ENCODE measurements around the gene TCF12. TPM values are rescaled to one million over a fixed set of nuclear protein-coding genes. Genes with fewer than 3 reads are reported as not detected.

Gene TCF12
- total RNA-seq, 1 experiment from 2014 or later: 200 TPM

DNA sequence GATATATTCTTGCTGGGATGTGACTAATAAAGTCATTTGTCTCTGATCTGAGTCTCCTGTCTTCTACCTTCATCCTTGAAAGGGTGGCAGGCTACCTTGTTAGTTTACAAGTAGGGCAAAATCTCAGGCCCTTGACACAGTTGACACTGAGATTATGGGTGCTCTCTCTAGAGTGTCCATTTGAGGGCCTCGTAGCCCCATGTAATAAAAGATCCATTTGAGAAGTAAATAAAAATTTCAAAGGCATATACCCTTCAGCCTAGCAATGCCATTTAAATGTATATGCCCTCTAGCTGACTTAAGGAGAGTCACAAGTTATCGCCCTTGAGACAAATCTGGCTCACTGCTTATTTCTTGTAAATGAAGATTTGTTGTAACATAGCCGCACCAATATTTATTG lies 98.6 kb downstream of the TCF12 start:
- DNase-seq (ENCODE audit: low read depth): no peak

DNA sequence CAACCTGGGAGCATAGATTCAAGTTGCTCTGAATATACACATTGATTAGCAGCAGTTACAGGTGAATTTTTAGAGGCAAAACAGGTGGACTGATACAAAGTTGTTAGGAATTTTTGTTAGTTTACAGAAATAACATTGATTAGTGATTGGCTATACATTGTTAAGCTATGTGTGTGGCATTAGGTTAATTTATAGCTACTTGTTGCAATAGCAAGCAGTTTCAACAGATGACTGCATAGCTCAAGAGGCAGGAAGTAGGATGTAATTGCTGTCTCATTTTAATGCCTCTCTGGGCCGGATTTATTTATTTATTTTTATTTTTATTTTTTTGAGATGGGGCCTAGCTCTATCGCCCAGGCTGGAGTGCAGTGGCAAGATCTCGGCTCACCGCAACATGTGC lies 99.7 kb downstream of the TCF12 start:
- DNase-seq (ENCODE audit: low read depth): no peak

DNA sequence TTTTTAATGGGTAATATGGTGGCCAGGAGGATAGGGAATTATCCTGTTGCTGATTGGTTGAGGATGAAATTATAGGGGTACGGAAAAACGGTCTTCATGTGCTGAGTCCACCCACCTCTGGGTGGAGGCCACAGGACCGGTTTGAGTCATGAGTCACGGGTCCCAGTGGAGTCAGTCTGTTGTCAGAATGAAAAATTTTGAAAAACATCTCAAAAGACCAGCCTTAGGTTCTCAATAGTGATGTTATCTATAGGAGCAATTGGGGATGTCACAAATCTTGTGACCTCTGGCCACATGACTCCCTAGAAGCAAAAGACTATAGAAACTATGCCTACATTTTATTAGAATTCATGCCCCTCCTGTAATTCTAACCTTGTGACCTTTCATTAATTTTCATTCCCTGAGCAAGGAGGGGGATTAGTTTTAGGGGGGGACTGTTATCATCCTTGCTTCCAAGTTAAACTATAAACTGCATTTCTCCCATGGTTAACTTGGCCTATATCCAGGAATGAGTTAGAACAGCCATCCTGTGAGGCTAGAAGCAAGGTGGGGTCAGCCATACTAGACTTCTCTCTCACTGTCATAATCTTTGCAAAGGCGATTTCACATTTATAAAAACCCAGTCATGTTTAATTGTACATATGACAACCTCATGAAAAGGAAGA lies 101.2 kb downstream of the TCF12 start:
- peak; percentile 5 for DNase-seq (ENCODE audit: low read depth)

DNA sequence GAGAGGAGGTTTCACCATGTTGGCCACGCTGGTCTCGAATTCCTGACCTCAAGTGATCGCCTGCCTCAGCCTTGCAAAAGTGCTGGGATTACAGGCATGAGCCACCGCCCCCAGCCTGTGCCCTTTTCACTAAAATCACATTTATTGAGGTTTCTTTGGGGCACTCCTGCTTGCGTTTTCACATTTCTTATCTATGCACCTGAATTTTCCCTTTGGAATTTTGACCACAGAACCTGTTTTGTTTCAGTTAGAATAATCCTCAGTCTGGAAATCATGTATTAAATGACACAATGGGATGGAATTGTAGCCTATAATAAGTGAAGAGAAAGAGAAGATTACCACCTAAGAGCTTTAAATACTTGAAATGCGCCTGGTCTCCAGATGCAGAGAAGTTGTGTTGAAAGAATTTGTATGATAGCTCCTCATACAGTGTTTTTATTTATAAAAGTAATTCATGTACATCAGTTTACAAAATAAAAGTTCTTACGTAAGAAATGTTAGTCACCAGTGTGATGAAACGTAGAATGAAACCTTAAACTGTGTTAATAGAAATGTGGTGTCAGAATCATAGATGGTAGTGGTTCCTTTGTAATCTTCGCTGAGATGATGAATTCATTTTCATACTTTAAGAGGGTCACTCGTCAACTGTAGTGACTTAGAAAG lies 107.0 kb downstream of the TCF12 start:
- no peak for DNase-seq (ENCODE audit: low read depth)

DNA sequence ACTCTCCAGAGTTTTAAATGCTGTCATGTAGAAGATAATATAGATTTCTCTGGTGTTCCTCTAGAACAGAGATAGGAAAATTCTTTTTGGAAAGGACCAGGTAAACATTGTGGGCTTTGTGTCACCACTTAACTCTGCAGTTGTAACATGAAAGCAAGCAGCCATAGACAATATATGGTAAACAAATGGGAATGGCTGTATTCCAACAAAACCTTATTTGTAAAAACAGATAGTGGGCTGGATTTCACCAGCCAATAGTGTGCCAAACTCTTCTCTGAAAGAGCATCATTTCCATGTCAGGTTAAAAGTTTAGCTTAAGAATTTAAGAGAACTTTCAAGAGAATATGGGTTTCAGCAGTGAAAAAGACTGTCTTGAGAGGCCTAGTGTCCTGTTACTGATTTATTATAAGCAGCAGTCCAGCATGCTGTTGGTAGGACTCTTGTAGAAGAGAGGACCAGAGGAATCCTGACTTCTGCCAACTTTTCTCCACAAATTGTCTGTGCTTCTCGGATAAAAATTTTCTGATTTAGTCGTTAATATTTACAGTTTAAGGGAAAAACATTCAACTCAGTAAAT lies 107.7 kb downstream of the TCF12 start:
- no peak for DNase-seq (ENCODE audit: low read depth)

DNA sequence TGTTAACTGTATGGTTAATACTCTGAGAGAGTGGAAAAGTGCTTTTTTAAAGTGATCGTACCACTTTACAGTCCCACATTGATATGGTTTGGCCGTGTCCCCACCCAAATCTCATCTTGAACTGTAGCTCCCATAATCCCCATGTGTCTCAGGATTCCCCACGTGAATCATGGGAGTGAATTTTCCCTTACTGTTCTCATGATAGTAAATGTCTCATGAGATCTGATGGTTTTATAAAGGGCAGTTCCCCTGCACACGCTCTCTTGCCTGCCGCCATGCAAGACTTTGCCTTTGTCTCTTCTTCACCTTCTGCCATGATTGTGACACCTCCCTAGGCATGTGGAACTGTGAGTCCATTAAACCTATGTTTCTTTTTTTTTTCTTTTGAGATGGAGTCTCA lies 109.2 kb downstream of the TCF12 start:
- DNase-seq (ENCODE audit: low read depth): no peak

DNA sequence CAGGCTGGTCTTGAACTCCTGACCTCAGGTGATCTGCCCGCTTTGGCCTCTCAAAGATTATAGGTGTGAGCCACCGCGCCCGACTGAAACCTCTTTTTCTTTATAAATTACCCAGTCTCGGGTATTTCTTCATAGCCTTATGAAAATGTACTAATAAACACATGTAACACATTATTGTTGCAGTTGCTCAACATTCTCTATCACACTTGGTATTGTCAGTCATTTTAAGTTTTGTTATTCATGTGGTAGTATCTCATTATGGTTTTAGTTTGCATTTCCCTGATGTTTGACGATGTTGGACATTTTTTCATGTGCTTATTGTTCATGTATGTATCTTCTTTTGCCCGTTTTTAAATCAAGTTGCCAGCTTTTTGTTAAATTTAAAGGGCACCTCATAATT lies 109.7 kb downstream of the TCF12 start:
- DNase-seq (ENCODE audit: low read depth): no peak

DNA sequence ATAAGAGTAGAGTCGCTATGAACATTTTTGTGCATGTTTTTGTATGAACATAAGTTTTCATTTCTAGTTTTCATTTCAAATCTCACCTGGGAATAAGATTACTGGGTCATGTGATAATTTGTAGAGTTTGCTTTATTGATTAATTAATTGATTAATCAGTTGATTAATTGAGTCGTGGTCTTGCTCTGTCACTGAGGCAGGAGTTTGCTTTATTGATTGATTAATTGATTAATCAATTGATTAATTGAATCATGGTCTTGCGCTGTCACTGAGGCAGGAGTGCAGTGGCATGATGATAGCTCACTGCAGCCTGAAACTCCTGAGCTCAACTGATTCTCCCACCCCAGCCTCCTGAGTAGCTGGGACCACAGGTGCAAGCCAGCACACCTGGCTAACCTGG lies 111.6 kb downstream of the TCF12 start:
- no peak for DNase-seq (ENCODE audit: low read depth)

DNA sequence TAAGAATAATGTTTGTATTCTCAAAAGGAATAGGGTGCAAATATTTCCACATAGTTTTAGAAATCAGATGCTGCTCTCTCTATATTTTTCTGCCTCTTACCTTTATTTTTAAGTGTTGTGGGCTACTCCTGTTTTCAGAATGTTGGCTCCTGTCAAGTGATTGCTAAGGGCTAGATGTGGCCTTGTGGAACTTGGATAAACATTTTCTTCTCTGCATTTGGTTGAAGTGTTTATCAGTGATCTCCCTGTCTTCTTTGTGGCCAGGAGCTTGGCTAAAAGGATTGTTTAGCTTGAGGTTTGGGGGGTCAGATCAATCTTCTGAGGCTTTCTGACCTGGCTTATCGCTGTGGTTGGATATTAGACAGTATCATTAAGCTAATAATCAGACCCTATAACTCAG lies 112.6 kb downstream of the TCF12 start:
- DNase-seq (ENCODE audit: low read depth): no peak

DNA sequence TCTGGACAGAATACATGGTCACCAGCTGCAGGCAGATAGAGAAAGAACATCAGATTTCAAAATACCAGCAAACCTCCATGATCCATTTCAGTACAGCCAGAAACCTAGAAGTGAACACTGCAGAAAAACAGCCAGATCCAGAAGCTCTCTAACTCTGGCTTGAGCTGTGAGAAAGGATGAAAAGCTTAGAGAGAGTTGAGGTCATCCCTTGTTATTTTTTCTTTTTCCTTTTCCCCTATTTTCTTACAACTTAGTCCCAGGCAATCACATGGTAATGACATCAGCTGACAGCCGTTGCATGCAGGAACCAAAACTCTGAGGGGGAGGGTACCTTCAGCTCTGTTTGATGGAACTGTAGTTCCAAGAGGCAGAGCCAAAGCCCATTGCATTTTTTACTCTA lies 113.2 kb downstream of the TCF12 start:
- peak; percentile 10 for DNase-seq (ENCODE audit: low read depth)

DNA sequence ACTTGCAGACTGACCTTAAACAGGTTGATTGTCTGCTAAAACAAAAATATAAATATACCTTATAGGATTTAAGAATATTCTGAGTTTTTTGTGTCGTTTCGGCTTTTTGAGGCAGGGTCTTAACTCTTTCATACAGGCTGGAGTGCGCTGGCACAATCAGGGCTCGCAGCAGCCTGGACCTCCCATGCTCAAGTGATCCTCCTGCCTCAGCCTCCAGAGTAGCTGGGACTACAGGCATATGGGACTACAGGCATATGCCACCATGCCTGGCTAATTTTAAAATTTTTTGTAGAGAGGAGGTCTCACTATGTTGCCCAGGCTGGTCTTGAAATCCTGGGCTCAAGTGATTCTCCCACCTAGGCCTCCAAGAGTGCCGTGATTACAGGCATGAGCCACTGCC lies 113.9 kb downstream of the TCF12 start:
- no peak for DNase-seq (ENCODE audit: low read depth)

DNA sequence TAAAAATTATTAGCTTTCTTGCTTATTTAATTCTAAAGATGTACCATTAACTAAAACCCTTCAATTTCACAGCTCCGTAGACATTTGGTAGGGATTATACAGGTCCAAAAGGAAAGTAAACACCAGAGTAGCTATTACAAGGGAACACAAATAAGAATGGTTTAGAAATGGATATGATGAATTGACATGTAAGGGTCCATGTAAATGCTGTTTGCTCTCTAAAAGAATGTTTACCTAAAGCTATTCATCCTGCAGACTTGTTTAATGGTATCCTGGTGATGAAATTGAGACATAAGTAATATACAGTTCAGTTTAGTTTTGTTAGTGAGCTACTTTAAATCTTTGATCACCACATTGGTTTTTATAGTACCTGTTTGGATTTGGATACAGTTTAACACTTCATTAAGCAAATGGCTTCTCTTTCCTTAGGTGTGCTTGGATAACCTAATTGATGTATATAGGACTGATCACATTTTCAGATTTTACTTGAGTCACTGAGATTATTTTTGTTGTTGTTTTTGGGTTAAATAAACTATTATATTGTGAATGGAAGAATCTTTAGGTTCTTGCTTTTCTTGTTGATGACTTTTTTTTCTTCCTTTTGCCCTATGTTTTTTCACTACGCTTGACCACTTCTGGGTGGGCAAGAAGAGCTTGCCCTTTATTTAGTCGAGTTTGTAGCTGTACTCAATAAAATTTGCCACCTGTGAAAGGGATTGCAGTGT lies 115.4 kb downstream of the TCF12 start:
- no peak for DNase-seq (ENCODE audit: low read depth)

DNA sequence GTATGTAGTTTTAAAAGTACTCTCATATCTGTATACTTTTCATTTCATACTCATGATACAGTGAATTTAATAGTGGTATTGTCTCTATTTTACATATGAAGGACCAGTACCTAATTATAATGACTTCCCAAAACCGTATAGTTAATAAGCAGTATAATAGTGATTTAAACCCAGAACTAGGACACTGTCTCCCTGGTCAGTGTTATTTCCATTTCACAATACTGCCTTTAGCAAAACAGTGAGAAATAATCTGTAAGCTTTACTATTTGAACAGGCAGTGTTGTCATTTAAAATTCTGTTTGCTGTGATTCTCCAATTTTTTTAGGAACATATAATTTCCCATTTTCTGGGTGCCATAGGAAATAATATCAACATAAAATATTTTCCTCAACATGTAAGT lies 116.2 kb downstream of the TCF12 start:
- no peak for DNase-seq (ENCODE audit: low read depth)

DNA sequence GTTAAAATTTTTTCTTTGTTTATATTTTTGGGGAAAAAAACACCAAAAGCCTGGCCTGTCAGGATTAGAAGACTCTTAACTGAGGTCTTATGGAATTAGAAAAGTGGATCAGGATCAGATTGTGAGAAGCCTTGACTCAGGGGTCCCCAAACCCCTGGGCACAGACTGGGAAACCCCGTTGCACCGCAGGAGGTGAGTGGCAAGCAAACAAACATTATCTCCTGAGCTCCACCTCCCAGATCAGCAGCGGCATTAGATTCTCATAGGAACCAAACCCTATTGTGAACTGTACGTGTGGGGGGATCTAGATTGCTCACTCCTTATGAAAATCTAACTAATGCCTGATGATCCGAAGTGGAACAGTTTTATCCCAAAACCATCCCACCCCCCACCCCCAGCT lies 117.2 kb downstream of the TCF12 start:
- no peak for DNase-seq (ENCODE audit: low read depth)

DNA sequence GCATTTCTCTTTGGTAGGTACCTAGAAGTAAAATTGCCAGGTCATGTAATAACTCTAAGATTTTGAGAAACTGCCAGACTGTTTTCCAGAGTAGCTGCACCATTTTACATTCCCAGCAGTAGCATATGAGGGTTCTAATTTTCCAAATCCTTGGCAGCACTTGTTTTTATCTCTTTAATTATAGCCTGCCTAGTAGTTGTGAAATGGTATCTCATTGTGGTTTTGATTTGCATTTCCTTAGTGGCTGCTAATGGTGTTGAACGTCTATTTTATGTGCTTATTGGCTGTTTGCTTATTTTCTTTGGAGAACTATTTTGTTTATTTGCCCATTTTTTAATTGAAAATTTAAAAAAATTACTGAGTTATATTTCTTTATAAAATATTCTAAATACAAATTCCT lies 117.9 kb downstream of the TCF12 start:
- no peak for DNase-seq (ENCODE audit: low read depth)

DNA sequence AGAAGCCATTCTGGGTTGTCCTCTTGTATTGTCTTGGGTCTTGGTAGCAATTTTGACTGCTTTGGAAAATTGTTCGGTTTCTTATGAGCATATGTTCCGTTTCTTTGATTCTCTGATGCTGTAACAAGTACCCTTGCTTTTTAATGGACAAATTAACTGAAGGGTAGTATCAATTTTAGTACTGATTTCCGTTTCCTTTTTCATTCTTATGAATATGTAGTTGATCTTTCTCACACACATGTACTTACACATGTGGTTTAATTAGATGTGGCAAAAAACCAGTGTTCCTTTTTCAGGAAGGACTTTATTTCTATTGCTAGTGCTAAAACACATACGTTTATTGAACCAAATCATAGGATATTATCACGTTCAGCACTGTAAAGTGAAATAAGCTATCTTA lies 119.1 kb downstream of the TCF12 start:
- no peak for DNase-seq (ENCODE audit: low read depth)

DNA sequence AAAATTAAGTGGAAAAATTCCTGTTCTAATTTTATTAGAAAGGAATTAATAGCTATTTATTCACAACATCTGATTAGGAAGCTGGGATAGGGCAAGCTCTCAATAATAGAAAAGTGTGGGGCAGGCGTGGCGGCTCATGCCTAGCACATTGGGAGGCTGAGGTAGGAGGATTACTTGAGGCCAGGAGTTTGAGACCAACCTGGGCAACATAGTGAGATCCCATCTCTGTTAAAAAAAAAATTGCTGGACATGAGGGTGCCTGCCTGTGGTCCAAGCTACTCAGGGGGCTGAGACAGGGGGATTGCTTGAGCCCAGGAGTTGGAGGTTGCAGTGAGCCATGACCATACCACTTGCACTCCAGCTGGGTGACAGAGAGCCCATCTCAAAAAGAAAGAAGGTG lies 119.6 kb downstream of the TCF12 start:
- DNase-seq (ENCODE audit: low read depth): no peak

DNA sequence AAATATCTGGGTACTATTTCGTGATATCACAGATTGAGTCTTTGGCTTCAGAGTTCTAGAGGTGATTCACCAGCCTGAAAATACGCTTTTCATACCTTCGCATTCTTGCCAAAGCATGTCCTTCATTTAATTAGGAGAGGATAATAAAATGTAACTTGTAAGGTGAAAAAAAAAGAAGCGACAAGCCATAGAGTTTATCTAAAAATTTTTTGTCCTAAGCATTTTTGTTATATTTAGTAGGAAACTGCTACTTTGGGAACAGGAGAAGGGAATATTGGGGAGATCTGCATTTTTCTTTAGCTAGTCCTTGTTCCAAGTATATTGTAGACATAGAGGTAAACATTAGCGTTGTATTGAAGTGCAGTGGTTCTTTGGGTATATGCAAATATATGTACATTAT lies 120.1 kb downstream of the TCF12 start:
- no peak for DNase-seq (ENCODE audit: low read depth)

DNA sequence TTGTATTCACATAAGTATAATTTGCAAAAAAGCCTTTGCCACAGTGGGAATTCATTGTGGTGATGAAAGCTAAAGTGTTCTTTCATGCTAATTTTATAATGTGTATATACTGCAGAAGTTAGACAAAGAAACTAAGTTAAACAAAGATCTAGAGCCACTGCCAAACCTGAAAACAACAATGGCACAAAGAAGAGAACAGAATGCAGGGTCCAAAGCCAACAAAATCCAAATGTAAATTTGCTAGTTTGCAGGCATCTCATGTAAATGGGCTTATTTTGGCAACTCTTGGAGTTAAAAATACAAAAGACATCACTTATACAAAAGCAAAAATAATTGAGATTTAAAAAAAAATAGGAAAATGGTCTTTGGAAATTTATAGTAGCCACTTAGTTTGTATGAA lies 123.0 kb downstream of the TCF12 start:
- no peak for DNase-seq (ENCODE audit: low read depth)

DNA sequence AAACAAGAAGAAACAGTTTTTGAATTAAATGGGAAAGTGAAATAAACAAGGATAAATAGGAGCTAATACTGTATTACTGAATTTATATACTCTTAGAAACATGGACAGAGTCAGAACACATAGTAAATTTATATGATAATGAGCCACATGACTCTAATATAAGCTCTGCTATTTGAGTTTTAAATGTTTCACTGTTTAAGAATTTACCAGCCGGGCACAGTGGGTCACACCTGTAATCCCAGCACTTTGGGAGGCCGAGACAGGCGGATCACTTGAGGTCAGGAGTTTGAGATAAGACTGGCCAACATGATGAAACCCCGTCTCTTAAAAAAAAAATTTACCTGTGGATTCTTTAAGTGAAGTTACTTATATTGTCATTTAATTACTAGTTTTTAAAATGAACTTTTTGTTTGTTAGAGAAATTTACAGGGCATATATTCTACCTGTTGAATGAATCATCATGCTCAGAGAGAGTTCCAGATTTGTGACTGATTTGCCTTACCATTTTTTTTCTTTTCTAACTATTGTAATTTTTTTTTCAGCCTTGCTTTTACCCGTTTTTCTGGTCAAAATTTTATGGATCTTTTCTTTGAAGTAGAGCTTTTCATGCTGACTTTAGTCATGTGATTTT lies 125.7 kb downstream of the TCF12 start:
- DNase-seq (ENCODE audit: low read depth): no peak

DNA sequence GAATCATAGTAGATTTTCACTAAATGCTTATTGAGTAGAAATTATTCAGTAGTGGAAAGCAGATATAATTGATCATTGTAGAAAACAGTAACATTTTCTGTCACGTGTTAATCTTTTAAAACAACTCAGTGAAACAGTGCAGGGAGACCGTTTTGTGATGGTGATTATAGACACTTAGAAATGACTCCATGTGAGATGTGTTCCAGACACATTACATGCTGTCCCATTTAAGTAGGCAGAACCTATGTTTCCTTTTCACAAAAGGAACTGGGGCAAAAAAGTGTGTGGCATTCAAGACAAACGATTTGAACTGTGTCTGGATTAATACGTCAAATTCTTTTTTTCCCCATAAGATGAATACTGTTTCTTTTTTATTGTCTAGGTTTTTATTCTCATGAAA lies 126.5 kb downstream of the TCF12 start:
- no peak for DNase-seq (ENCODE audit: low read depth)

DNA sequence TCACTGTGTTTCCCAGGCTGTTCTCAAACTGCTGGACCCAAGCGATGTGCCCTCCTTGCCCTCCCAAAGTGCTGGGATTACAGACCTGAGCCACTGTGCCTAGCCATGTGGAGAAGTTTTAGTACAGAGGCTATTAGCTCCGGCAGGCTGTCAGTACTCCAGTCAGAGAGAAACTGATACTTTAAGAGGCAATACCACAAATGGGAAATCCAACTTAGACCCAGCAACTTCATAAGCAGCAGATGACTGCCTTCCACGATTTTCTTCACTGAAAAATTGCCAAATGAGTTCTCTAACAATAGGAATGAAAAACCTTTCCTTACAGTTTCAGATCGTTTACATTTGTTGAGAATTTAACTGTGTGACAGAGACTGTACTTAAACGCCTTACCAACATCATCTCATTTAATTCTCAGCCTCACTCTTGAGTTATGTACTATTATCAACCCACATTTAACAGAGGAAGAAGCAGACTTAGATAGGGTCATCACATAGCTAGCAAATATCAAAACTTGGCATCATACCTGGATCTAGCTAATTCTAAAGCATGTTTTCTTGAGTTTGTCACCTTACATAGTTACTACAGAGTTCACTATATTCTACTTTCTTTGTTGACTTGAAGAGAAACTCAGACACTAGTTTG lies 127.4 kb downstream of the TCF12 start:
- no peak for DNase-seq (ENCODE audit: low read depth)

Measured in Daoy (cell line).